ENCODE data around the gene RASSF8.

DNA sequence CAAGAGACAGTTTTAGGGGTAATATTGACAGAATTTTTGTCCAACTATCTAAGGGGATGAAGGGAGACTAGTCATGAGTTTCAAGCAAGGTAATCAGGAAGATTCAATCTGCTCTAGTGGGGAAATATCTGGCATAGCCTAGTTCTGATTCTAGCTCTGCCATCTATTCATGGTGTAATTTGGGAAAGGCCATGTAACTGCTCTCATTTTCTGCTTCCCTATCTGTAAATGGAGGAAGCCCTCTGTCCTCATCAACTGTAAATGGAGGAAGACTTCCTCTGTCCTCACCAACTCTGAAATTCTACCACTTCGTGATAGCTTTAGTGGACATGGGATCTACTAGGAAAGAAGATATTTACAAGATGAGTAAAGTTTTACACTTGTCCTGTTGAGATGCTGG is 128.5 kb downstream of the RASSF8 start:
- TF ChIP-seq, protein P1, sequence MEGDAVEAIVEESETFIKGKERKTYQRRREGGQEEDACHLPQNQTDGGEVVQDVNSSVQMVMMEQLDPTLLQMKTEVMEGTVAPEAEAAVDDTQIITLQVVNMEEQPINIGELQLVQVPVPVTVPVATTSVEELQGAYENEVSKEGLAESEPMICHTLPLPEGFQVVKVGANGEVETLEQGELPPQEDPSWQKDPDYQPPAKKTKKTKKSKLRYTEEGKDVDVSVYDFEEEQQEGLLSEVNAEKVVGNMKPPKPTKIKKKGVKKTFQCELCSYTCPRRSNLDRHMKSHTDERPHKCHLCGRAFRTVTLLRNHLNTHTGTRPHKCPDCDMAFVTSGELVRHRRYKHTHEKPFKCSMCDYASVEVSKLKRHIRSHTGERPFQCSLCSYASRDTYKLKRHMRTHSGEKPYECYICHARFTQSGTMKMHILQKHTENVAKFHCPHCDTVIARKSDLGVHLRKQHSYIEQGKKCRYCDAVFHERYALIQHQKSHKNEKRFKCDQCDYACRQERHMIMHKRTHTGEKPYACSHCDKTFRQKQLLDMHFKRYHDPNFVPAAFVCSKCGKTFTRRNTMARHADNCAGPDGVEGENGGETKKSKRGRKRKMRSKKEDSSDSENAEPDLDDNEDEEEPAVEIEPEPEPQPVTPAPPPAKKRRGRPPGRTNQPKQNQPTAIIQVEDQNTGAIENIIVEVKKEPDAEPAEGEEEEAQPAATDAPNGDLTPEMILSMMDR (IDR thresholded peaks at IDR 0.05; ENCODE audit: low read length) = no peak
- TF ChIP-seq EZH2 (optimal IDR thresholded peaks at IDR 0.05; ENCODE audit: low read depth, low read length) = no peak
- no peak for TF ChIP-seq EZH2phosphoT487 (IDR thresholded peaks at IDR 0.05; ENCODE audit: low read length)

All from MM.1S (cell line).